Hepatocyte (in vitro differentiated cells): ENCODE results near the gene FAM3C.

Experiments used
- EZH2 ChIP-seq: fragments of 200-600 bp; sonication (generic); IDR thresholded peaks from 2 replicates; pipeline ENCODE4 v1.6.1; 2016; ENCODE audit warnings: antibody characterized with exemption, mild to moderate bottlenecking, borderline replicate concordance
- EZH2phosphoT487 ChIP-seq: fragments of 200-600 bp; sonication (generic); IDR thresholded peaks from one replicate; pipeline ENCODE4 v1.6.1; 2018; ENCODE audit warnings: antibody characterized with exemption, mild to moderate bottlenecking, low read depth, moderate library complexity; ENCODE audit not compliant: unreplicated experiment, severe bottlenecking
- TF ChIP-seq, protein P1 (sequence below): fragments of 200-600 bp; sonication (generic); IDR thresholded peaks from 2 replicates; pipeline ENCODE4 v1.5.1; 2016; ENCODE audit warnings: antibody characterized with exemption, mild to moderate bottlenecking; ENCODE audit not compliant: poor library complexity

GRCh38 chr7:121383235-121383910, 12.7 kb downstream of the FAM3C start:
- TF ChIP-seq EZH2 (no peak), EZH2phosphoT487 (no peak)
- TF ChIP-seq, protein P1, sequence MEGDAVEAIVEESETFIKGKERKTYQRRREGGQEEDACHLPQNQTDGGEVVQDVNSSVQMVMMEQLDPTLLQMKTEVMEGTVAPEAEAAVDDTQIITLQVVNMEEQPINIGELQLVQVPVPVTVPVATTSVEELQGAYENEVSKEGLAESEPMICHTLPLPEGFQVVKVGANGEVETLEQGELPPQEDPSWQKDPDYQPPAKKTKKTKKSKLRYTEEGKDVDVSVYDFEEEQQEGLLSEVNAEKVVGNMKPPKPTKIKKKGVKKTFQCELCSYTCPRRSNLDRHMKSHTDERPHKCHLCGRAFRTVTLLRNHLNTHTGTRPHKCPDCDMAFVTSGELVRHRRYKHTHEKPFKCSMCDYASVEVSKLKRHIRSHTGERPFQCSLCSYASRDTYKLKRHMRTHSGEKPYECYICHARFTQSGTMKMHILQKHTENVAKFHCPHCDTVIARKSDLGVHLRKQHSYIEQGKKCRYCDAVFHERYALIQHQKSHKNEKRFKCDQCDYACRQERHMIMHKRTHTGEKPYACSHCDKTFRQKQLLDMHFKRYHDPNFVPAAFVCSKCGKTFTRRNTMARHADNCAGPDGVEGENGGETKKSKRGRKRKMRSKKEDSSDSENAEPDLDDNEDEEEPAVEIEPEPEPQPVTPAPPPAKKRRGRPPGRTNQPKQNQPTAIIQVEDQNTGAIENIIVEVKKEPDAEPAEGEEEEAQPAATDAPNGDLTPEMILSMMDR: no peak
